Uterus (tissue), 2 donors: ENCODE measurements around the gene CNTFR.

Source experiments
- POLR2A ChIP-seq, 2 donors: fragments of 450-650 bp; IDR thresholded peaks; one replicate each; pipeline ENCODE4 v1.6.1; 2016; ENCODE audit warnings: antibody characterized with exemption in 2 of 2, mild to moderate bottlenecking in 1 of 2, moderate library complexity in 1 of 2
- TF ChIP-seq, protein P1 (sequence below), 4 experiments: fragments of 200-600 bp in 2 of 4; fragments of 450-650 bp in 2 of 4; sonication (generic) in 2 of 4; IDR thresholded peaks; one replicate each; pipeline ENCODE4 v1.5.1; 2016 to 2019; ENCODE audit warnings: antibody characterized with exemption in 4 of 4, mild to moderate bottlenecking in 2 of 4, moderate library complexity in 1 of 4

DNA sequence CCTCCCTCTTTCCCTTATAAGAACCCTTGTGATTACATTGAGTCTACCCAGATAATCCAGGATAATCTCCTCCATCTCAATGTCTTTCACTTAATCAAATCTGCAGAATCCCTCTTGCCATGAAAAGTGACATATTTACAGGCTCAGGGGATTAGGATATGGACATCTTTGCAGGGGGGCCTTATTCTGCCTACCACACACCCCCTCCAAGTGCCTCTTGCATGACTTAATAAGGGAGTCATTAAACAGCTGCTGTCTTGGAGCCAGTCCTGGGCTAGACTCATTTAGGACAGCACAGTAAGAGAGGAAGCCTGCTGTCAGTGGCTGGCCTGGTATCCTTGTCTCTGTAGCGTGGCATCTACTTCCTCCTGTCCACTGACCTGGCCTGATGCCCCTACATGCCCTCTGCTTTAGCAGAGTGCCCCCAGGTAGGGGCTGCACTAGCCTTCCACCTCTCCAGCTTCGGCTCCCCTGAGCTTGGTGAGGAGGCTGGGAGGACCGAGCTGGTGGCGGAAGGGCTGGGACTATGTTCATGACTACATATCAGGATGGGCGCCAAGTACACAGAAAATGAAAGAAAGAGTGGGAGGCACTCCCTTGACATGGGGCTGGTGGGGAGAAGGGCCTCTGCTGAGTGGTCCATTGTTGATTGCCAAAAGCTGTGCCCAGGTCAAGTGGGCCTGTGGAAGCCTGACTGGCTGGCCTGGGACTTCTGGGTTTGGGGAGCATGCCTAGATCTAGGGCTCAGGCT is 84.0 kb downstream of the CNTFR start:
- TF ChIP-seq POLR2A (IDR thresholded peaks at IDR 0.05), result no peak
- TF ChIP-seq, protein P1, sequence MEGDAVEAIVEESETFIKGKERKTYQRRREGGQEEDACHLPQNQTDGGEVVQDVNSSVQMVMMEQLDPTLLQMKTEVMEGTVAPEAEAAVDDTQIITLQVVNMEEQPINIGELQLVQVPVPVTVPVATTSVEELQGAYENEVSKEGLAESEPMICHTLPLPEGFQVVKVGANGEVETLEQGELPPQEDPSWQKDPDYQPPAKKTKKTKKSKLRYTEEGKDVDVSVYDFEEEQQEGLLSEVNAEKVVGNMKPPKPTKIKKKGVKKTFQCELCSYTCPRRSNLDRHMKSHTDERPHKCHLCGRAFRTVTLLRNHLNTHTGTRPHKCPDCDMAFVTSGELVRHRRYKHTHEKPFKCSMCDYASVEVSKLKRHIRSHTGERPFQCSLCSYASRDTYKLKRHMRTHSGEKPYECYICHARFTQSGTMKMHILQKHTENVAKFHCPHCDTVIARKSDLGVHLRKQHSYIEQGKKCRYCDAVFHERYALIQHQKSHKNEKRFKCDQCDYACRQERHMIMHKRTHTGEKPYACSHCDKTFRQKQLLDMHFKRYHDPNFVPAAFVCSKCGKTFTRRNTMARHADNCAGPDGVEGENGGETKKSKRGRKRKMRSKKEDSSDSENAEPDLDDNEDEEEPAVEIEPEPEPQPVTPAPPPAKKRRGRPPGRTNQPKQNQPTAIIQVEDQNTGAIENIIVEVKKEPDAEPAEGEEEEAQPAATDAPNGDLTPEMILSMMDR (IDR thresholded peaks at IDR 0.05), result no peak
